GM18505 (cell line): Measurements from ENCODE around the gene UBR4.

ENCODE experiments used
- ATAC-seq: cut with Tn5 transposase; IDR thresholded peaks from one replicate; pipeline ENCODE4 v1.9.1; 2021; ENCODE audit not compliant: unreplicated experiment
- POLR2A ChIP-seq: IDR thresholded peaks from 4 replicates; pipeline ENCODE4 v1.6.1; 2011; ENCODE audit warnings: borderline replicate concordance; ENCODE audit not compliant: insufficient read depth, insufficient read length; ENCODE audit errors: extremely low read depth

Gene UBR4

GRCh38 chr1:19133360-19133759, 76.7 kb downstream of the UBR4 start:
- ATAC-seq: no peak
- no peak for TF ChIP-seq POLR2A

GRCh38 chr1:19130468-19130867, 79.6 kb downstream of the UBR4 start:
- TF ChIP-seq POLR2A: no peak

GRCh38 chr1:19128968-19129514, 81.0 kb downstream of the UBR4 start:
- no peak for ATAC-seq
- TF ChIP-seq POLR2A: no peak

More at GRCh38 chr1:19130468-19130867, 79.6 kb downstream of the UBR4 start:
- ATAC-seq: no peak

GRCh38 chr1:19124273-19124672, 85.8 kb downstream of the UBR4 start:
- TF ChIP-seq POLR2A: no peak
- ATAC-seq: no peak

- TF ChIP-seq POLR2A: no peak
- ATAC-seq: no peak
Observed at GRCh38 chr1:19123837-19124236, 86.2 kb downstream of the UBR4 start.

- no peak for ATAC-seq
- no peak for TF ChIP-seq POLR2A
Observed at GRCh38 chr1:19122668-19123067, 87.4 kb downstream of the UBR4 start.

GRCh38 chr1:19121192-19121591, 88.9 kb downstream of the UBR4 start:
- TF ChIP-seq POLR2A: no peak
- no peak for ATAC-seq

- TF ChIP-seq POLR2A: no peak
- ATAC-seq: no peak
Observed at GRCh38 chr1:19120070-19120469, 90.0 kb downstream of the UBR4 start.

GRCh38 chr1:19115082-19115808, 94.8 kb downstream of the UBR4 start:
- ATAC-seq: no peak
- TF ChIP-seq POLR2A: no peak

- ATAC-seq: no peak
- no peak for TF ChIP-seq POLR2A
Observed at GRCh38 chr1:19113697-19114092, 96.4 kb downstream of the UBR4 start.

GRCh38 chr1:19112891-19113696, 97.0 kb downstream of the UBR4 start:
- no peak for ATAC-seq
- no peak for TF ChIP-seq POLR2A

- ATAC-seq: no peak
- no peak for TF ChIP-seq POLR2A
Observed at GRCh38 chr1:19110257-19110927, 99.7 kb downstream of the UBR4 start.

- no peak for ATAC-seq
- TF ChIP-seq POLR2A: no peak
Observed at GRCh38 chr1:19109545-19109944, 100.5 kb downstream of the UBR4 start.
